Brain microvascular endothelial cell (primary cell): Measurements from ENCODE around the gene LRIT2.

Experiments
- DNase-seq: peaks from one replicate; pipeline ENCODE4 v3.0.0-alpha.2; 2020
- H3K27ac ChIP-seq: fragments of 250-450 bp; sonication (Bioruptor Pico); 2 replicates; pipeline ENCODE4 v1.5.1; 2020; ENCODE audit warnings: mild to moderate bottlenecking, moderate library complexity
- H3K27me3 ChIP-seq: fragments of 250-450 bp; sonication (Bioruptor Pico); replicated peaks from 2 replicates; pipeline ENCODE4 v1.5.1; 2020; ENCODE audit warnings: mild to moderate bottlenecking
- H3K36me3 ChIP-seq: fragments of 250-450 bp; sonication (Bioruptor Pico); replicated peaks from 2 replicates; pipeline ENCODE4 v1.5.1; 2020; ENCODE audit warnings: mild to moderate bottlenecking
- H3K4me3 ChIP-seq: 2 replicates; pipeline ENCODE4 v1.5.1; 2011; ENCODE audit warnings: low read depth, mild to moderate bottlenecking, control low read depth, low read length, moderate library complexity
- in situ Hi-C: cut with HindIII; loops from 2 replicates; pipeline ENCODE4 v1.10.0; 2017; ENCODE audit warnings: low sequenced_read_pairs, low pct_ligation_motif_present
- TF ChIP-seq, protein P1 (sequence below): IDR thresholded peaks from 2 replicates; pipeline ENCODE4 v1.5.1; 2011; ENCODE audit warnings: low read depth, mild to moderate bottlenecking, moderate library complexity, low read length, control low read depth, inconsistent platforms; ENCODE audit errors: missing control alignments

Gene LRIT2

DNA sequence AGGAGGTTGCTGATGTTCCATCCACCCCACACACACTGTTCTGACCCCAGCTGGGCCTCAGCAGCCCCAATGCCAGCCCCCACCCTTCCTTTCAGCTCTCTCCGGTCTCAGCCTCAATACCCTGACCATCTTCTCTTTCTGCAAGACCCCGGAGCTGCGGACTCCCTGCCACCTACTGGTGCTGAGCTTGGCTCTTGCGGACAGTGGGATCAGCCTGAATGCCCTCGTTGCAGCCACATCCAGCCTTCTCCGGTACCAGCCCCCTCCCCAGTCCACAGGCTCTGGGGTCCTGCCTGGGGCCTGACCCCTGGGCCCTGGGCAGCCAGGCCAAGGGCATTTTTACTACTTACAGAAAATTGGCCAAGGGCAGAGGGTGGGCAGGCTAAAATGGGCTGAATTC is 22.2 kb upstream of the LRIT2 start:
- TF ChIP-seq, protein P1, sequence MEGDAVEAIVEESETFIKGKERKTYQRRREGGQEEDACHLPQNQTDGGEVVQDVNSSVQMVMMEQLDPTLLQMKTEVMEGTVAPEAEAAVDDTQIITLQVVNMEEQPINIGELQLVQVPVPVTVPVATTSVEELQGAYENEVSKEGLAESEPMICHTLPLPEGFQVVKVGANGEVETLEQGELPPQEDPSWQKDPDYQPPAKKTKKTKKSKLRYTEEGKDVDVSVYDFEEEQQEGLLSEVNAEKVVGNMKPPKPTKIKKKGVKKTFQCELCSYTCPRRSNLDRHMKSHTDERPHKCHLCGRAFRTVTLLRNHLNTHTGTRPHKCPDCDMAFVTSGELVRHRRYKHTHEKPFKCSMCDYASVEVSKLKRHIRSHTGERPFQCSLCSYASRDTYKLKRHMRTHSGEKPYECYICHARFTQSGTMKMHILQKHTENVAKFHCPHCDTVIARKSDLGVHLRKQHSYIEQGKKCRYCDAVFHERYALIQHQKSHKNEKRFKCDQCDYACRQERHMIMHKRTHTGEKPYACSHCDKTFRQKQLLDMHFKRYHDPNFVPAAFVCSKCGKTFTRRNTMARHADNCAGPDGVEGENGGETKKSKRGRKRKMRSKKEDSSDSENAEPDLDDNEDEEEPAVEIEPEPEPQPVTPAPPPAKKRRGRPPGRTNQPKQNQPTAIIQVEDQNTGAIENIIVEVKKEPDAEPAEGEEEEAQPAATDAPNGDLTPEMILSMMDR = no peak

DNA sequence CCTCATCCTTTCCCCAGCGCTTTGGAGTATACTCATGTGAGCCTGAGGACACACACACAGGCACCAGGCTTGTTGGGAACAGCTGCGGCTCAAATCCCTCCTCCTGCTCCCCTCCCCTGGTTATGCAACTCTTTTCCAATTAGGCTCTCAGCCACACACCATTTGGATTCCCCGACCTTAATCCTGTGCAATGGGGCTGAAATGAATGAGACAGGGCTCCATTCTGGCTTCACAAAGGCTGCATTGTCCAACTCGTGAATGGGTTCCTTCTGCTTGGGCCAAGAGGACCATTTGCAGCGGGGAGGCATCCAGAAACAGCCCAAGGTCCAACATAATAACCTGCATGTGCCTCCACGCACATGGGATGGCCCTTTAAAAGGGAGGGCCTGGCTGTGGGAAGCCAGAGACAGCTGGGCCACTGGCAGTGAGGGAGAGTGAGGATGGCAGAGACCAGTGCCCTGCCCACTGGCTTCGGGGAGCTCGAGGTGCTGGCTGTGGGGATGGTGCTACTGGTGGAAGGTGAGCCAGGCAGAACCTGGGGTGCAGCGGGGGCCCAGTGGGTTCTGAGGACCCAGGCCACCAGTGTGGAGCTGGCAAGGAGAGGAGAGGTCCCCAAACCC is 19.4 kb upstream of the LRIT2 start, which contains the start of gene RGR:
Gene RGR, plus strand, starts transcription at position 403 of the 620 bp plus-strand sequence. Its CDS starts 38 bp downstream, at position 441.
- Histone ChIP-seq H3K27ac (no peak within 1 kb of the TSS), H3K36me3 (no peaks in the 10 kb centered on the region)
- in situ Hi-C loops = no loop called here

More for the DNA sequence above, 22.2 kb upstream of the LRIT2 start:
- DNase-seq = no peak
- in situ Hi-C loops = no loop called here
- Histone ChIP-seq H3K36me3 (no peaks in the 10 kb centered on the region), H3K27me3 (no peaks in the 10 kb centered on the region), H3K4me3 (no peak overlapping the region), H3K27ac (no peak overlapping the region)

DNA sequence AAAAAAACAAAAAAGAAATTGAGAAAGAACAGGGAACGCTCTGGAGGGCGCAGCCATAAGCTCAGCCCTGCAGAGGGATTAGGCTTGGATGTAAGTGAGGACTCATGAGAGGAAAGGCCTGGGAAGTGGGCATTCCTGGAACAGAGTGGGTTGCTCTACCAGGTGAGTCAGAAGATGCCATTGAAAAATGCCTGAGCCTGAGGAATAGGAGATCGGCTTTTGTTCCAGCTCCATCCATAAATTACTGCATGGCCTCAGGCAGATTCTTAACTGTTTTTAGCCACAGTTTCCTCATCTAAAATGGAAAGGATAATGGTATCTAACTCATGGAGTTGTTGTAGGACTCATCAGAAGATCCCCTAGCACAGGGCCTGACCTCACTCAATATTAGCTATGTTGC is 18.4 kb upstream of the LRIT2 start:
- in situ Hi-C loops = no loop called here
- Histone ChIP-seq H3K27ac (no peak overlapping the region), H3K27me3 (no peaks in the 10 kb centered on the region), H3K36me3 (no peaks in the 10 kb centered on the region), H3K4me3 (no peak overlapping the region)
- no peak for DNase-seq
- TF ChIP-seq, protein P1 = no peak

More for the DNA sequence above, 19.4 kb upstream of the LRIT2 start, which contains the start of gene RGR:
- no peak within 1 kb of the TSS for H3K4me3 ChIP-seq
- no peak for DNase-seq
- H3K27me3 ChIP-seq = no peaks in the 10 kb centered on the region
- TF ChIP-seq, protein P1 = no peak

DNA sequence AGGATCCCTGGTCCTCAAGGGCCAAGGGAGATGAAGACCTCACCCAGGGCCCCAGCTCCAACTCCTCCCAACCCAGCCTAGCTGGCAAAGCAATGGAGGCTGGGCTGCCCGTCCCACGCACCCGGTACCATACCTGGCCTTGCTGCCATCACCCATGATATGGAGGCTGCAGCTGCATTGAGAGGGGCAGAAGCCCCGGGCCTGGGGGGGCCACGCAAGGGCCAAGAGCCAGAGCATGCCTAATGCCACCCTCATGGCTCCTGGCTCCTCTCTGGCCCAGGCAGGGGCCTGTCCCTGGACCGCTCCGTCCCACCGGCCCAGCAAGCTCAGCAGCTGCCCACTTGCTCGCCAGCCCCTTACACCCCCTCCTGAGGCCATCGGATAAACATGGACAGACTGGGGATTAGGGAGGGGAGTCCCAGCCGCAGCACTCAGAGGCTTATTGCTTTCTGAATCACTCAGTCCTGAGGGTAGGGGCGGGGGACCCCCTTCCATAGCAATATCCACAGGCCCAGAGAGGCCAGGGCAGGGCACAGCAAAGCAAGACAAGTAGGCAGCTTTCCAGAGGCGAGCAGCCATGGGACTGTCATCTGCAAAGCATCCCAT is 15.9 kb upstream of the LRIT2 start, which contains the start of gene LRIT1:
Gene LRIT1, minus strand, starts transcription at position 362 of the 606 bp plus-strand sequence. Its CDS starts 107 bp downstream, at position 255.
- H3K4me3 ChIP-seq = no peak within 1 kb of the TSS
- TF ChIP-seq, protein P1 = no peak
- no peak within 1 kb of the TSS for H3K27ac ChIP-seq
- no peaks in the 10 kb centered on the region for H3K36me3 ChIP-seq
- H3K27me3 ChIP-seq = no peaks in the 10 kb centered on the region
- in situ Hi-C loops = no loop called here
- no peak for DNase-seq

DNA sequence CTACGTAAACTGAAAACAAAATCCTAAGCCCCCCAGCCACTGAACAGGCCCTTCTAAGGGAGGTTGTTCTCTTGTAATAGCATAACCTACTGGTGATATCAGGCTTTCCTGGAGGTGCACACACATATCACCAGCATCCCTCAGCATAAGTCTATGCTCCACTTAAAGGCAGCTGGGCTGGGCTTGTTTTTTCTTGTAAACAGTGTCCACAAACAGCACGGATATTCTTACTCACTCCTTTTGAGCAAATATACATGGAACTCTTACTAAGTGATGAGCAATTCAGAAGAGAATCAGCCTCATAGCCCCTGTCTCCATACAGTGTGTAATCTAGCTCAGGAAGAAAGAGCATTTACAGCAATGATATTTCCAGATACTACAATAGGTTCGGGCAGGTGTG is 13.6 kb upstream of the LRIT2 start:
- H3K27ac ChIP-seq = no peak overlapping the region
- no peaks in the 10 kb centered on the region for H3K36me3 ChIP-seq
- H3K27me3 ChIP-seq = no peaks in the 10 kb centered on the region
- no peak for DNase-seq
- TF ChIP-seq, protein P1 = no peak
- H3K4me3 ChIP-seq = no peak overlapping the region
- in situ Hi-C loops = no loop called here
